ENCODE measurements around the gene GPRC5A. TPM values are rescaled to one million over a fixed set of nuclear protein-coding genes. Genes with fewer than 3 reads are reported as not detected.

GPRC5A gene
- total and polyA plus RNA-seq, 2 of the 4 experiments (the other 2 are of a cell fraction): 49.6 to 201 TPM

- Histone ChIP-seq H3K27me3 (ENCODE audit: control insufficient read depth, insufficient read depth, low read length) (no peaks in the 10 kb centered on the region), H3K4me1 (ENCODE audit: control insufficient read depth, insufficient read depth, low read length) (peaks cover 30% of the 10 kb centered on the region), H2AK9ac (replicated peaks; ENCODE audit: low read depth, low read length, poor library complexity) (peak overlapping the region; percentile 80), H2AFZ (replicated peaks; ENCODE audit: low read length, poor library complexity) (peak overlapping the region; percentile 57), H2BK120ac (ENCODE audit: low read depth, low read length) (peak overlapping the region; percentile 94), H4K8ac (ENCODE audit: low read depth in 2 of 2, low read length in 2 of 2) (peak overlapping the region; percentile 49 to 88; a peak in 3 of 4 replicates), H3K27ac (ENCODE audit: insufficient read depth, low read length) (peak overlapping the region; percentile 95), H3K79me1 (ENCODE audit: low read depth in 1 of 2, low read length in 2 of 2) (peaks cover 24 to 67% of the 10 kb centered on the region in 2 experiments; a peak in 3 of 4 replicates), H3K4me3 (ENCODE audit: insufficient read depth, low read depth, low read length) (no peak overlapping the region), H3K18ac (ENCODE audit: low read depth, low read length) (peak overlapping the region; percentile 79), H2BK15ac (ENCODE audit: low read depth, low read length) (peak overlapping the region; percentile 86), H3K9ac (ENCODE audit: low read depth, low read length) (peak overlapping the region; percentile 50), H3K23ac (ENCODE audit: low read depth, low read length) (peak overlapping the region; percentile 98), H4K20me1 (ENCODE audit: insufficient read depth, low read length) (peaks cover 36% of the 10 kb centered on the region), H3K9me1 (ENCODE audit: insufficient read depth, low read length) (peaks cover 35% of the 10 kb centered on the region), H3K4ac (ENCODE audit: low read depth, low read length) (peak overlapping the region; percentile 94), H2BK5ac (ENCODE audit: low read depth, low read length, poor library complexity, severe bottlenecking) (peak overlapping the region; percentile 94), H3K4me2 (ENCODE audit: low read depth, low read length) (peak overlapping the region; percentile 83), H2BK20ac (ENCODE audit: low read depth, low read length) (peak overlapping the region; percentile 91), H3K9me3 (ENCODE audit: control insufficient read depth, insufficient read depth, low read length) (no peaks in the 10 kb centered on the region), H3K56ac (ENCODE audit: extremely low read depth, insufficient read depth, low read length) (peak overlapping the region; percentile 60), H4K91ac (ENCODE audit: insufficient read depth, low read depth, low read length) (peak overlapping the region; percentile 93), H3K36me3 (ENCODE audit: control insufficient read depth, insufficient read depth, low read length) (peaks cover 13% of the 10 kb centered on the region; the same call in 1 of the 2 replicates), H3K14ac (replicated peaks; ENCODE audit: low read depth, low read length) (peak overlapping the region; percentile 88), H4K5ac (ENCODE audit: low read depth, low read length) (peak overlapping the region; percentile 81), H2AK5ac (ENCODE audit: low read depth, low read length) (peak overlapping the region; percentile 96)
- ChIA-PET CTCF (interaction anchor here (1.2 kb wide), 1 partner anchor 9 kb away, joined by 5 read pairs; no protein-coding TSS in a partner anchor), POLR2A (ENCODE audit: unreplicated experiment) (no interaction called here)
- dilution Hi-C loops (cut with HindIII; ENCODE audit: low sequenced_read_pairs, unreplicated experiment) (no loop called here), intact Hi-C loops (cut with micrococcal nuclease) (loop anchor here (5.0 kb wide), 1 partner anchor 182 kb away; the partner anchor contains the start of gene CDKN1B), in situ Hi-C loops (cut with MboI; ENCODE audit: low sequenced_read_pairs) (loop anchor here (25.0 kb wide), 1 partner anchor 638 kb away; no protein-coding TSS in a partner anchor)
- peak; percentile 98 for DNase-seq
- peak; percentile 60 for ATAC-seq (ENCODE audit: low read depth)
- no TSS peak for BruUV-seq (replicated peaks)
- 10% methylated on average over 2 of the region's 10 CpGs; no CpG with 5 or more reads in 1 of the 2 experiments for WGBS, 2 experiments (ENCODE audit: extremely low coverage in 2 of 2, insufficient read length in 1 of 2)
- TF ChIP-seq CHD1 (IDR thresholded peaks at IDR 0.05; ENCODE audit: low read depth, low read length) (no peak), FOS (IDR thresholded peaks at IDR 0.05; ENCODE audit: low read depth, low read length) (peak; percentile 76), SMC3 (IDR thresholded peaks at IDR 0.05; ENCODE audit: low read depth, low read length) (no peak), BHLHE40 (IDR thresholded peaks at IDR 0.05; ENCODE audit: low read depth, low read length) (peak; percentile 28; the same call in 1 of the 2 replicates), POLR2A (IDR thresholded peaks at IDR 0.05; ENCODE audit: low read depth, low read length) (no peak; the same call in 1 of the 2 replicates), MAZ (IDR thresholded peaks at IDR 0.05; ENCODE audit: borderline replicate concordance, low read depth, low read length) (peak; percentile 33; the same call in 1 of the 2 replicates), CEBPB (IDR thresholded peaks at IDR 0.05; ENCODE audit: low read depth, low read length) (peak; percentile 77), CTCF (conservative IDR thresholded peaks at IDR 0.05; ENCODE audit: low read depth, low read length) (no peak), RCOR1 (IDR thresholded peaks at IDR 0.05; ENCODE audit: insufficient replicate concordance, low read length) (no peak), MXI1 (IDR thresholded peaks at IDR 0.05; ENCODE audit: borderline replicate concordance, low read depth, low read length) (peak; percentile 10; the same call in 1 of the 2 replicates), RFX5 (IDR thresholded peaks at IDR 0.05; ENCODE audit: low read depth, low read length) (no peak)
- TF ChIP-seq, protein P1, sequence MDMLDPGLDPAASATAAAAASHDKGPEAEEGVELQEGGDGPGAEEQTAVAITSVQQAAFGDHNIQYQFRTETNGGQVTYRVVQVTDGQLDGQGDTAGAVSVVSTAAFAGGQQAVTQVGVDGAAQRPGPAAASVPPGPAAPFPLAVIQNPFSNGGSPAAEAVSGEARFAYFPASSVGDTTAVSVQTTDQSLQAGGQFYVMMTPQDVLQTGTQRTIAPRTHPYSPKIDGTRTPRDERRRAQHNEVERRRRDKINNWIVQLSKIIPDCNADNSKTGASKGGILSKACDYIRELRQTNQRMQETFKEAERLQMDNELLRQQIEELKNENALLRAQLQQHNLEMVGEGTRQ (IDR thresholded peaks at IDR 0.05; ENCODE audit: low read depth, low read length): peak; percentile 70
- TF ChIP-seq, protein P2, sequence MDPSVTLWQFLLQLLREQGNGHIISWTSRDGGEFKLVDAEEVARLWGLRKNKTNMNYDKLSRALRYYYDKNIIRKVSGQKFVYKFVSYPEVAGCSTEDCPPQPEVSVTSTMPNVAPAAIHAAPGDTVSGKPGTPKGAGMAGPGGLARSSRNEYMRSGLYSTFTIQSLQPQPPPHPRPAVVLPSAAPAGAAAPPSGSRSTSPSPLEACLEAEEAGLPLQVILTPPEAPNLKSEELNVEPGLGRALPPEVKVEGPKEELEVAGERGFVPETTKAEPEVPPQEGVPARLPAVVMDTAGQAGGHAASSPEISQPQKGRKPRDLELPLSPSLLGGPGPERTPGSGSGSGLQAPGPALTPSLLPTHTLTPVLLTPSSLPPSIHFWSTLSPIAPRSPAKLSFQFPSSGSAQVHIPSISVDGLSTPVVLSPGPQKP (IDR thresholded peaks at IDR 0.05; ENCODE audit: borderline replicate concordance, low read depth, low read length): no peak
Measured at GRCh38 chr12:12899530-12900380, 8.4 kb downstream of the GPRC5A start.
